VCaP (cell line): ENCODE results near the gene RPS27.

ENCODE experiments used
- H3K27ac ChIP-seq: fragments of 450-650 bp; 2 replicates; pipeline ENCODE4 v1.5.1; 2017
- TF ChIP-seq, protein P1 (sequence below): fragments of 450-650 bp; conservative IDR thresholded peaks from 2 replicates; pipeline ENCODE4 v1.5.1; 2017; ENCODE audit warnings: mild to moderate bottlenecking, moderate library complexity

RPS27 gene

DNA sequence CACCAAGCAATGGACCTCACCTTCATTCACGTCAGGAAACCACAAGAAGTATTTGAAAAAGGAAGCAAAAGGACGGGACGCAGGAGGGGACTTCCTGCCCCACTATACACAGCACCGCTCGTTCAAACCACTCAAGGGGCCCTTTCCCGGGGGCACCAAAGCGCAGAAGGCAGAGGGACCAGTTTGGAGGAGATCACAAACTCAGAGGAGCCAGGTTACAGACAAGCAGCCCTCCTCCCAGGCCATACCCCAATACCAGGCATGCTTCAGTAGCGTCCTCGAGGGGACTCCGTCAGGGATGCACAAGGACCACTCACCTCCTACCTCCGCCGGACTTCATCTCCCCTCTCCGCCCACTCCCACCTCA lies 32.8 kb upstream of the RPS27 start:
- H3K27ac ChIP-seq = peak overlapping the region; percentile 95
- TF ChIP-seq, protein P1, sequence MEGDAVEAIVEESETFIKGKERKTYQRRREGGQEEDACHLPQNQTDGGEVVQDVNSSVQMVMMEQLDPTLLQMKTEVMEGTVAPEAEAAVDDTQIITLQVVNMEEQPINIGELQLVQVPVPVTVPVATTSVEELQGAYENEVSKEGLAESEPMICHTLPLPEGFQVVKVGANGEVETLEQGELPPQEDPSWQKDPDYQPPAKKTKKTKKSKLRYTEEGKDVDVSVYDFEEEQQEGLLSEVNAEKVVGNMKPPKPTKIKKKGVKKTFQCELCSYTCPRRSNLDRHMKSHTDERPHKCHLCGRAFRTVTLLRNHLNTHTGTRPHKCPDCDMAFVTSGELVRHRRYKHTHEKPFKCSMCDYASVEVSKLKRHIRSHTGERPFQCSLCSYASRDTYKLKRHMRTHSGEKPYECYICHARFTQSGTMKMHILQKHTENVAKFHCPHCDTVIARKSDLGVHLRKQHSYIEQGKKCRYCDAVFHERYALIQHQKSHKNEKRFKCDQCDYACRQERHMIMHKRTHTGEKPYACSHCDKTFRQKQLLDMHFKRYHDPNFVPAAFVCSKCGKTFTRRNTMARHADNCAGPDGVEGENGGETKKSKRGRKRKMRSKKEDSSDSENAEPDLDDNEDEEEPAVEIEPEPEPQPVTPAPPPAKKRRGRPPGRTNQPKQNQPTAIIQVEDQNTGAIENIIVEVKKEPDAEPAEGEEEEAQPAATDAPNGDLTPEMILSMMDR = no peak

DNA sequence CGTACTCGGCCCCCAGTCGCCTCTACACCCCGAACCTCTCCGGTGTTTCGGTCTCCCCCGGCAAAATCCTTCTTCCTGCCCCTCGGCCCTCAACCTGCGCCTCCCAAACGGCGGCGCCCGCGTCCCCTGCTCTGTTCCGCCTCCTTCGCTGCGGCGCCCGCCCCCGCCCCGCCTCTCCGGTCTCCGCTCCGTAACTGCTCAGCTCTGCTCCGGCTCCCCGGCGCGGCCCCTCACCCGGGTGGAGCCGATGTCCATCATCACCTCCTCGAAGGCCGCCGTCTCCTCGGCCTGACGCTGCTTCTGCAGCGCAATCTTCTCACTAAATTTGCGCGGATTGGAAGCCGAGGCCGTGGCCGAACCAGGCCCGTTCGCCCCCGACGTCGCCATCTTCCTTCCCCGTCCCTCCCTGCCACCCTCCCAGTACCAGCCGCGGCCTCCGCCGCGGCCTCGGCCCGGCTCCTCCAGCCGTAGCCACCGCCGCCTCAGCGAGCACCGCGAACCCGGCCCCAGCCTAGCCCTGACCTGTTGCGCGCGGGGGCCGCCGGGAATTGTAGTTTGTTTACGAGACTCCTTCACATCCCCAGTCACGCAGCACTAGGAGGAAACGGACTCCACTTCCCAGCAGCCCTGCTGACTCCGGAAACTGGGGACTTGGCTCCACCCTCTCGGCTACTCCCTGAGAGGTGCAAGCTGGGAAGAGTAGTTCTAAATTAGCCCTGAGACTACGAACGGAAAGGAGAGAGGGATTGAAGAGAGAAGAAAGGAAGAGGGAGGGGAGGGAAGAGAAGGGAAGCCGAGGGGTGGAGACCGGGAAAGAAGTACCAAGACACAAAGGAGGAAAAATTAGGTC lies 32.2 kb upstream of the RPS27 start, which contains the start of gene CRTC2:
Gene CRTC2, minus strand, starts transcription at position 502 of the 850 bp plus-strand sequence. Its CDS starts 115 bp downstream, at position 387.
- H3K27ac ChIP-seq = peak within 1 kb of the TSS; percentile 95
- TF ChIP-seq, protein P1 = no peak

DNA sequence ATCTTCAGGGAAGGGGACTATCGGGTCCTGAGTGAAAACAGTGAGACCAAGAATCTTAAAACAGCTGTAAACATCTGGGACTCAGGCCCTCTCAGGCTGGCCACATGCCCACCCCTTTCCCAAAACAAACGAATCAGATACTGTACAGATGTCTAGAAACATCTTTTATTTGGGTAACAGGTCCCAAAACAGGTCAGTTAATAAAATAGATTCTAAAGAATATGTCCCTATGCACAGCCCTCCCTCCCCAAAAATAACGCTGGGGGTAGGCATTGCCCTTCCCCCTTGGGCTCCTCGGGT lies 31.7 kb upstream of the RPS27 start:
- TF ChIP-seq, protein P1 = no peak
- H3K27ac ChIP-seq = peak overlapping the region; percentile 95

DNA sequence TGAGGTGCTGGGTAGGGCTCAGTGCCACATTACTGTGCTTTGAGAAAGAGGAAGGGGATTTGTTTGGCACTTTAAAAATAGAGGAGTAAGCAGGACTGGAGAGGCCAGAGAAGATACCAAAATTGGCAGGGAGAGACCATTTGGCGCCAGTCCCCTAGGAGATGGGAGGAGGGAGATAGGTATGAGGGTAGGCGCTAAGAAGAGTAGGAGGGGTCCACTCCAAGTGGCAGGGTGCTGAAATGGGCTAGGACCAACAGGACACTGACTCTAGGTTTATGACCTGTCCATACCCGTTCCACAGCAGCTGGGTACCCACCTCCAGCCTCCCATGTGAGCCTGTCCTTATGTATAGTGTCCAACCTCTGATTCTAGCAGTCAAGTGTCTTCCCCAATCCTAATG lies 31.1 kb upstream of the RPS27 start:
- peak overlapping the region; percentile 95; the same call in 1 of the 2 replicates for H3K27ac ChIP-seq
- TF ChIP-seq, protein P1 = no peak

DNA sequence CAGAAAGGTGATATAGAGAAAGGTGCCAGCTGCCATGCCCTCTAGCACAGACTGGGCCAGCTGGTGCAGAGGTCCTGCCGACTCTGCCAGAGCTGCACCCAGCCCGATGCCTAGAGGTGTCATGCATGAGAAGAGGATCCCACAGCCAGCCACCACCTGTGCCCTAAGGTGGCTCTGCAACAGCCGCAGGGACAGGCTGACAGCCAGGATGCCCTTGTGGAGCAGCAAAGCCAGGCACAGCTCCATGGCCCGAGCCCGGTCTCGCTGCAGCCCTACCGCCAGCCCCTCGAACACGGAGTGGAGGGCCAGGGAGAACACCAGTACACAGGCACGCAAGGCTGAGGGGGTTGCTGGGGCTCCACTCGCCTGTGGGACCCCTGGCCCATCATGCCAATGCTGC lies 30.4 kb upstream of the RPS27 start:
- H3K27ac ChIP-seq = no peak overlapping the region

DNA sequence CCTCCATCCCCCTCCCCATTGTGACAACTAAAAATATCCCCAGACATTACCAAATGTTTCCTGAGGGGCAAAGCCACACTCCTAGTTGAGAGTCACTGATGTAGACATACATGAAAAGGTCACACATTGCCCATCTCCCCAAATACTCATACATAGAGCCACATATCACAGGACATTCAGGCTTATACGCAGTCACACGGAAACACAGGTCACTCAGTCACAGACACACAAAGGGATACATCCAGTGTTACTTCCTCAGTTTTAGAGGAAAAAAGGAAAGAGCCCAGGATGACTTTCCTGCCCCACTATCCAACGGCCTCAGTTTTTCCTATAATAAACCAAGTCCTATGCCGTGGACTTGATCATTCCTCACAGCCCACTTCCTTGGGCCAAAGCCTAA lies 29.1 kb upstream of the RPS27 start:
- TF ChIP-seq, protein P1 = no peak
- H3K27ac ChIP-seq = peak overlapping the region; percentile 99; the same call in 1 of the 2 replicates

More for the DNA sequence above, 30.4 kb upstream of the RPS27 start:
- TF ChIP-seq, protein P1 = no peak

DNA sequence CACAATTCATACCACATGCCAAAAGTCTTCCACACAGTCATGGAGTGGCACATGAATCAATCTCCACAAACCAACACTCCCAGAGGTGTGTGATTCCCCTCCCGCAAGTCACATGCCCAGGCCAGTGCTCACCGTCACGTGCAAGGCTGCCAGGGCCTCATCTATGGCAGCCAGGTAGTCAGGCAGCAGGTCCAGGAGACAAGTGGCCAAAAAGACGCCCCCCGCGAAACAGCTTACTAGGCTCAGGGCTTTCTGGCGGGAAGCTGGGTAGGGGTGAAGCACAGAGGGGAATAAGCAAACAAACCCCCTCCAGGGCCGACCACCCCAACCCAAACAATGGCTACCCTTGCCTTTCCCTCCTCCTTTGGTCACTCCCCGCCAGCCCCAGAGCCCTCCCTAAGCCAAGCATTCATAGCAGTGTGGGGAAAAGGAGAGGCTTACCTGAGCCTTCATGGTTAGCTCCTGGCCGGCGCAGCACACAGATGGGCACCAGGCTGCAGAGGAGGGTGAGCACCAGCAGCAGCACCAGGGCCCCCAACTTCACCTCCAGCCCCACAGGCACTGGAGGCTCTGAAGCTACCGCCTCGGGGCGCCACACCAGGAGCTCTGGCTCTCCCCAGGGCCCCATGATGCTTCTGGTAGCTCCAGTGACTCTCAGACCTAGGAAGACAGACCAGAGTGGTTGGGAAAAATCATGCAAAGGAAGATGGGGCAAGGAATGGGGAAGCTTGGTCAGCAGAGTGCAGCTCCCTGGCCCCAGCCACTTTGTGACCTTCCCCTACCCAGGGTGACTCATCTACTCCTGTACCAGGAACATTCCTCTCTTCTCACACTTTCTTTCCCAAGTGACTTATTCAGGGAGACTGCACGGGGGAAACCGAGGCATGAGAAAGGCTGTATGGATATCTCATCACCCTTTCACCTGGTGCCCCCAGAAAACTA lies 28.2 kb upstream of the RPS27 start:
- H3K27ac ChIP-seq = peak overlapping the region; percentile 99
- TF ChIP-seq, protein P1 = no peak
